ENCODE results near the gene XPNPEP2. TPM values are rescaled to one million over a fixed set of nuclear protein-coding genes. Genes with fewer than 3 reads are reported as not detected.

The XPNPEP2 gene
- total and polyA plus RNA-seq, 4 donors: 0.19 to 23.0 (median 4.9) TPM

- Histone ChIP-seq H3K9ac (ENCODE audit: low read depth in 1 of 2, low read length in 2 of 2) (no peak overlapping the region), H3K9me3 (ENCODE audit: control insufficient read depth in 4 of 4, low read length in 3 of 4) (no peaks in the 10 kb centered on the region), H3K36me3 (ENCODE audit: control insufficient read depth in 4 of 4, insufficient read depth in 3 of 4, low read depth in 1 of 4, low read length in 3 of 4) (no peaks in the 10 kb centered on the region), H3K27me3 (ENCODE audit: control insufficient read depth in 4 of 4, insufficient read depth in 4 of 4, low read length in 3 of 4) (no peaks in the 10 kb centered on the region), H3K4me3 (ENCODE audit: low read depth in 1 of 3, low read length in 3 of 3) (no peak overlapping the region), H3K27ac (ENCODE audit: low read depth in 1 of 2, low read length in 2 of 2) (no peak overlapping the region), H3K4me1 (ENCODE audit: control insufficient read depth in 4 of 4, insufficient read depth in 4 of 4, low read length in 3 of 4) (no peaks in the 10 kb centered on the region)
- 94% methylated on average over 9 of the region's 9 CpGs for WGBS
- no peak for DNase-seq (ENCODE audit: low spot score)
- TF ChIP-seq MAX (IDR thresholded peaks at IDR 0.05) (no peak), TAF1 (conservative IDR thresholded peaks at IDR 0.05) (no peak), SP1 (IDR thresholded peaks at IDR 0.05) (no peak), FOXA1 (IDR thresholded peaks at IDR 0.05) (no peak), YY1 (IDR thresholded peaks at IDR 0.05) (no peak), JUND (IDR thresholded peaks at IDR 0.05) (no peak), RXRA (IDR thresholded peaks at IDR 0.05) (no peak)
Measured at GRCh38 chrX:129790808-129791207, 52.0 kb downstream of the XPNPEP2 start.

GRCh38 chrX:129791336-129791735 lies 52.6 kb downstream of the XPNPEP2 start:
- no peak overlapping the region for H3K9ac ChIP-seq (ENCODE audit: low read depth in 1 of 2, low read length in 2 of 2)
- no peak for DNase-seq (ENCODE audit: low spot score)
- no peaks in the 10 kb centered on the region for H3K4me1 ChIP-seq (ENCODE audit: control insufficient read depth in 4 of 4, insufficient read depth in 4 of 4, low read length in 3 of 4)
- H3K9me3 ChIP-seq (ENCODE audit: control insufficient read depth in 4 of 4, low read length in 3 of 4): no peaks in the 10 kb centered on the region
- WGBS: 95% methylated on average over 8 of the region's 8 CpGs
- H3K36me3 ChIP-seq (ENCODE audit: control insufficient read depth in 4 of 4, insufficient read depth in 3 of 4, low read depth in 1 of 4, low read length in 3 of 4): no peaks in the 10 kb centered on the region
- H3K27ac ChIP-seq (ENCODE audit: low read depth in 1 of 2, low read length in 2 of 2): no peak overlapping the region
- TF ChIP-seq MAX (IDR thresholded peaks at IDR 0.05) (no peak), HNF4A (conservative IDR thresholded peaks at IDR 0.05) (no peak), TAF1 (conservative IDR thresholded peaks at IDR 0.05) (no peak), HNF4G (IDR thresholded peaks at IDR 0.05) (no peak), NR2F2 (IDR thresholded peaks at IDR 0.05) (no peak), CTCF (IDR thresholded peaks at IDR 0.05; ENCODE audit: low read depth, low read length, missing input control) (no peak), JUND (IDR thresholded peaks at IDR 0.05) (no peak), REST (IDR thresholded peaks at IDR 0.05) (no peak), YY1 (IDR thresholded peaks at IDR 0.05) (no peak), EGR1 (IDR thresholded peaks at IDR 0.05; ENCODE audit: low read depth in 2 of 2) (no peak), SP1 (IDR thresholded peaks at IDR 0.05) (no peak), RAD21 (IDR thresholded peaks at IDR 0.05) (no peak), GABPA (IDR thresholded peaks at IDR 0.05 in 1 of 2, conservative IDR thresholded peaks at IDR 0.05 in 1 of 2) (no peak)
- no peaks in the 10 kb centered on the region for H3K27me3 ChIP-seq (ENCODE audit: control insufficient read depth in 4 of 4, insufficient read depth in 4 of 4, low read length in 3 of 4)
- no peak overlapping the region for H3K4me3 ChIP-seq (ENCODE audit: low read depth in 1 of 3, low read length in 3 of 3)

Data from liver (tissue), 9 donors.